NT2/D1 (cell line): ENCODE results near the gene LIMK2.

ENCODE experiments used
- SUZ12 ChIP-seq: IDR thresholded peaks from 2 replicates; pipeline ENCODE4 v1.6.1; 2011; ENCODE audit not compliant: insufficient read length, insufficient read depth; ENCODE audit errors: extremely low read depth
- YY1 ChIP-seq: IDR thresholded peaks from 2 replicates; pipeline ENCODE4 v1.6.1; 2011; ENCODE audit not compliant: insufficient read length, insufficient read depth
- ZNF274 ChIP-seq: IDR thresholded peaks from 2 replicates; pipeline ENCODE4 v1.6.1; 2011; ENCODE audit warnings: mild to moderate bottlenecking, low read depth, low read length

- TF ChIP-seq YY1: no peak
- no peak for TF ChIP-seq ZNF274
- no peak for TF ChIP-seq SUZ12
Observed at GRCh38 chr22:31279327-31279669, 67.2 kb downstream of the LIMK2 start.
